H1 (cell line): Measurements from ENCODE around the gene ARMH2. TPM values are rescaled to one million over a fixed set of nuclear protein-coding genes. Genes with fewer than 3 reads are reported as not detected.

ENCODE experiments used
- CTCF ChIA-PET: fragments of 300-600 bp; sonication (Branson Sonifier 250); formaldehyde crosslinking; loops from one replicate; lab custom pipeline; 2021; ENCODE audit not compliant: partially characterized antibody; lab: Charles Lee
- POLR2A ChIA-PET: fragments of 300-600 bp; sonication (Branson Sonifier 250); formaldehyde crosslinking; loops from one replicate; lab custom pipeline; 2021; ENCODE audit warnings: inconsistent platforms; ENCODE audit not compliant: partially characterized antibody; lab: Charles Lee
- DNase-seq, 2 experiments: peaks; one replicate each; pipeline versions ENCODE4 v3.0.0 to v3.0.0-alpha.2; 2010 to 2022; ENCODE audit warnings: low spot score in 2 of 2, low read depth in 1 of 2, mixed read lengths in 1 of 2
- FAIRE-seq: peaks from 2 replicates; lab custom pipeline; 2011; peaks lifted over from hg19 to GRCh38; lab: Jason Lieb, UNC
- H2AFZ ChIP-seq: 2 replicates; pipeline ENCODE4 v1.8.1; 2012; ENCODE audit warnings: low read length, inconsistent platforms
- H2AK5ac ChIP-seq: 2 replicates; pipeline ENCODE4 v1.6.1; 2013; ENCODE audit warnings: low read depth, low read length
- H2BK120ac ChIP-seq: replicated peaks from 2 replicates; pipeline ENCODE3; 2013; ENCODE audit warnings: low read depth, low read length, inconsistent platforms
- H2BK12ac ChIP-seq: 2 replicates; pipeline ENCODE4 v1.6.1; 2013; ENCODE audit warnings: low read depth, low read length
- H2BK15ac ChIP-seq: 2 replicates; pipeline ENCODE4 v1.6.1; 2013; ENCODE audit warnings: low read length
- H2BK20ac ChIP-seq: 2 replicates; pipeline ENCODE4 v1.6.1; 2013; ENCODE audit warnings: low read length
- H2BK5ac ChIP-seq: 2 replicates; pipeline ENCODE4 v1.6.1; 2013; ENCODE audit warnings: low read depth, low read length
- H3K14ac ChIP-seq: 2 replicates; pipeline ENCODE4 v1.6.1; 2013; ENCODE audit warnings: inconsistent platforms; ENCODE audit not compliant: insufficient read length
- H3K18ac ChIP-seq: 2 replicates; pipeline ENCODE4 v1.6.1; 2013; ENCODE audit warnings: low read length; ENCODE audit errors: extremely low read depth
- H3K23ac ChIP-seq: 2 replicates; pipeline ENCODE4 v1.6.1; 2013; ENCODE audit warnings: inconsistent platforms; ENCODE audit not compliant: insufficient read length
- H3K23me2 ChIP-seq: 2 replicates; pipeline ENCODE4 v1.6.1; 2013; ENCODE audit warnings: low read depth, low read length
- H3K27ac ChIP-seq: 2 replicates; pipeline ENCODE4 v1.6.1; 2011; ENCODE audit warnings: low read depth, low read length, inconsistent platforms
- H3K27me3 ChIP-seq, 4 experiments: replicated peaks in 1 of 4; 1 replicate in 1 of 4; 2 replicates in 3 of 4; pipeline versions ENCODE4 v1.6.1 to v1.8.1; 2011 to 2013; ENCODE audit warnings: low read length in 3 of 4, mild to moderate bottlenecking in 3 of 4, inconsistent platforms in 2 of 4, mixed read lengths in 2 of 4, moderate library complexity in 1 of 4; ENCODE audit not compliant: control insufficient read depth in 3 of 4, insufficient read depth in 3 of 4; ENCODE audit errors: extremely low read depth in 1 of 4
- H3K36me3 ChIP-seq, 4 experiments: 2 replicates each; pipeline versions ENCODE4 v1.6.1 to v1.8.1; 2011 to 2013; ENCODE audit warnings: mild to moderate bottlenecking in 4 of 4, low read length in 3 of 4, moderate library complexity in 2 of 4, control low read depth in 1 of 4, inconsistent platforms in 1 of 4; ENCODE audit not compliant: insufficient read depth in 4 of 4, control insufficient read depth in 2 of 4
- H3K4ac ChIP-seq: replicated peaks from 2 replicates; pipeline ENCODE3; 2013; ENCODE audit warnings: low read length, low read depth, mixed read lengths, inconsistent platforms; ENCODE audit not compliant: insufficient read length
- H3K4me1 ChIP-seq, 4 experiments: replicated peaks in 1 of 4; 1 replicate in 1 of 4; 2 replicates in 3 of 4; pipeline versions ENCODE4 v1.6.1 to v1.8.1; 2011 to 2013; ENCODE audit warnings: low read length in 3 of 4, inconsistent platforms in 2 of 4, mixed read lengths in 1 of 4; ENCODE audit not compliant: insufficient read depth in 4 of 4, control insufficient read depth in 3 of 4
- H3K4me2 ChIP-seq, 2 experiments: 2 replicates each; pipeline versions ENCODE4 v1.6.1 to v1.8.1; 2011 to 2013; ENCODE audit warnings: low read depth in 2 of 2, low read length in 2 of 2, control low read depth in 1 of 2, inconsistent platforms in 1 of 2, mild to moderate bottlenecking in 1 of 2; ENCODE audit not compliant: insufficient read depth in 1 of 2
- H3K4me3 ChIP-seq, 4 experiments: fragments of 200-600, 300-600 bp in 1 of 4; sonication (generic), shearing (Covaris generic), sonication (Bioruptor Twin) in 1 of 4; 2 replicates each; pipeline versions ENCODE4 v1.5.1 to v1.8.1; 2011 to 2016; ENCODE audit warnings: low read length in 4 of 4, low read depth in 3 of 4, control low read depth in 2 of 4, inconsistent platforms in 2 of 4, mild to moderate bottlenecking in 2 of 4, mixed read lengths in 1 of 4, moderate library complexity in 1 of 4; ENCODE audit not compliant: insufficient read depth in 2 of 4; ENCODE audit errors: extremely low read depth in 1 of 4
- H3K56ac ChIP-seq: replicated peaks from 2 replicates; pipeline ENCODE3; 2013; ENCODE audit warnings: low read depth, mild to moderate bottlenecking, mixed read lengths, low read length, inconsistent platforms; ENCODE audit not compliant: insufficient read length
- H3K79me1 ChIP-seq: 2 replicates; pipeline ENCODE4 v1.6.1; 2013; ENCODE audit warnings: low read depth, low read length, control low read depth
- H3K79me2 ChIP-seq, 2 experiments: 2 replicates each; pipeline versions ENCODE4 v1.6.1 to v1.8.1; 2012 to 2013; ENCODE audit warnings: low read length in 2 of 2, mild to moderate bottlenecking in 2 of 2, inconsistent platforms in 1 of 2; ENCODE audit not compliant: insufficient read depth in 2 of 2, control insufficient read depth in 1 of 2
- H3K9ac ChIP-seq, 4 experiments: replicated peaks in 1 of 4; 1 replicate in 1 of 4; 2 replicates in 3 of 4; pipeline versions ENCODE4 v1.6.1 to v1.8.1; 2011 to 2013; ENCODE audit warnings: low read depth in 3 of 4, low read length in 3 of 4, control low read depth in 2 of 4, mild to moderate bottlenecking in 2 of 4, moderate library complexity in 2 of 4, inconsistent platforms in 1 of 4; ENCODE audit errors: extremely low read depth in 1 of 4
- H3K9me3 ChIP-seq, 2 experiments: 2 replicates each; pipeline versions ENCODE4 v1.6.1 to v1.8.1; 2012 to 2013; ENCODE audit warnings: mild to moderate bottlenecking in 2 of 2, moderate library complexity in 2 of 2, control low read depth in 1 of 2, inconsistent platforms in 1 of 2, low read depth in 1 of 2, low read length in 1 of 2, mixed read lengths in 1 of 2; ENCODE audit not compliant: insufficient read depth in 2 of 2
- H4K20me1 ChIP-seq, 2 experiments: replicated peaks in 1 of 2; 2 replicates each; pipeline versions ENCODE3 to v1.8.1; 2011 to 2013; ENCODE audit warnings: inconsistent platforms in 2 of 2, low read length in 2 of 2, mild to moderate bottlenecking in 1 of 2; ENCODE audit not compliant: insufficient read depth in 2 of 2, control insufficient read depth in 1 of 2
- H4K5ac ChIP-seq: 2 replicates; pipeline ENCODE4 v1.6.1; 2013; ENCODE audit warnings: low read length, low read depth, mixed read lengths, inconsistent platforms; ENCODE audit not compliant: insufficient read length
- H4K8ac ChIP-seq: 2 replicates; pipeline ENCODE4 v1.8.0; 2013; ENCODE audit warnings: mild to moderate bottlenecking, moderate library complexity, low read length, inconsistent platforms; ENCODE audit not compliant: insufficient read depth; ENCODE audit errors: extremely low read depth
- H4K91ac ChIP-seq: replicated peaks from 2 replicates; pipeline ENCODE3; 2013; ENCODE audit warnings: low read length, mixed read lengths, inconsistent platforms; ENCODE audit not compliant: insufficient read length
- CREB1 ChIP-seq: IDR thresholded peaks from 2 replicates; pipeline ENCODE4 v1.6.1; 2012; ENCODE audit warnings: inconsistent platforms
- SIRT6 ChIP-seq: IDR thresholded peaks from one replicate; pipeline ENCODE4 v1.7.1; 2012; ENCODE audit warnings: low read length, inconsistent platforms
- WGBS, 2 experiments: shearing (Covaris generic) in 1 of 2; methylation state at CpG; one replicate each; pipeline versions ENCODE4 v1.1.6 to v1.1.7; 2013 to 2015; ENCODE audit warnings: low lambda C conversion rate in 2 of 2, mixed read lengths in 2 of 2, inconsistent platforms in 1 of 2, low coverage in 1 of 2, missing lambda C conversion rate in 1 of 2; ENCODE audit not compliant: insufficient replicate concordance in 2 of 2, insufficient coverage in 1 of 2, insufficient read length in 1 of 2; ENCODE audit errors: extremely low coverage in 1 of 2, missing lambda C conversion rate in 1 of 2; 5-methylcytosine and 5-hydroxymethylcytosine counted together
- polyA plus RNA-seq, 7 experiments: library from polyadenylated mRNA; depleted of rRNA in 3 of 7; stranded (reverse) in 5 of 7; unstranded in 2 of 7; fragments of >200 nt in 5 of 7; fragments of 200-250 nt in 2 of 7; gene quantifications; 1 replicate in 5 of 7; 2 replicates in 1 of 7; 4 replicates in 1 of 7; pipeline versions ENCODE4 v1.2.1 to v1.2.3, GENCODE V29; 2011 to 2013; ENCODE audit warnings: missing spikeins in 2 of 7, mixed read lengths in 2 of 7
- total RNA-seq: library from RNA; stranded (reverse); fragmentation: NEBNext Ultra II Directional; extraction: Animal tissue kit (Norgen Biotek cat#: 25700); gene quantifications from 2 replicates; pipeline ENCODE4 v1.2.1, GENCODE V29; 2021

ARMH2 gene
- total and polyA plus RNA-seq, 2 of the 8 experiments (the other 6 are each of a cell fraction or from before 2014, with no cell fraction given): not detected

- Histone ChIP-seq H4K20me1 (peaks cover 14 to 15% of the 10 kb centered on the region in 2 experiments), H3K9me3 (no peaks in the 10 kb centered on the region), H4K5ac (no peak overlapping the region), H2BK5ac (no peak overlapping the region), H3K18ac (no peak overlapping the region), H2BK12ac (no peak overlapping the region), H2AFZ (no peak overlapping the region), H3K4me3 (no peak overlapping the region), H3K36me3 (peaks cover 2 to 55% (median 24%) of the 10 kb centered on the region in 4 experiments; a peak in 5 of 8 replicates), H3K4me1 (peaks cover 0 to 7% (median 3%) of the 10 kb centered on the region in 4 experiments; a peak in 5 of 7 replicates), H3K27ac (no peak overlapping the region), H3K79me1 (no peaks in the 10 kb centered on the region; the same call in 1 of the 2 replicates), H3K4ac (no peak overlapping the region), H2BK15ac (no peak overlapping the region), H2AK5ac (no peak overlapping the region), H4K8ac (no peak overlapping the region), H3K23ac (no peak overlapping the region), H4K91ac (no peak overlapping the region), H3K56ac (no peak overlapping the region), H3K9ac (no peak overlapping the region), H3K27me3 (no peaks in the 10 kb centered on the region), H3K4me2 (no peak overlapping the region), H2BK20ac (no peak overlapping the region), H3K79me2 (peaks cover 20 to 60% of the 10 kb centered on the region in 2 experiments), H3K14ac (no peak overlapping the region), H2BK120ac (no peak overlapping the region), H3K23me2 (peaks cover 2% of the 10 kb centered on the region; the same call in 1 of the 2 replicates)
- no peak for FAIRE-seq
- ChIA-PET POLR2A (interaction anchor here (0.8 to 1.7 kb wide), 2 partner anchors 9 to 12 kb away, joined by 4 to 8 read pairs; no protein-coding TSS in a partner anchor), CTCF (interaction anchor here (1.0 to 1.2 kb wide), 2 partner anchors 9 to 28 kb away, joined by 3 to 4 read pairs; no protein-coding TSS in a partner anchor)
- 93% methylated on average over 1 of the region's 1 CpG; no CpG with 5 or more reads in 1 of the 2 experiments for WGBS, 2 experiments
- DNase-seq: no peak
- no peak for TF ChIP-seq SIRT6
- no peak for TF ChIP-seq CREB1
These were observed 20.6 kb downstream of the ARMH2 start for GRCh38 chr6:24778121-24778520.
